ENCODE measurements around the gene ABCB11.

DNA sequence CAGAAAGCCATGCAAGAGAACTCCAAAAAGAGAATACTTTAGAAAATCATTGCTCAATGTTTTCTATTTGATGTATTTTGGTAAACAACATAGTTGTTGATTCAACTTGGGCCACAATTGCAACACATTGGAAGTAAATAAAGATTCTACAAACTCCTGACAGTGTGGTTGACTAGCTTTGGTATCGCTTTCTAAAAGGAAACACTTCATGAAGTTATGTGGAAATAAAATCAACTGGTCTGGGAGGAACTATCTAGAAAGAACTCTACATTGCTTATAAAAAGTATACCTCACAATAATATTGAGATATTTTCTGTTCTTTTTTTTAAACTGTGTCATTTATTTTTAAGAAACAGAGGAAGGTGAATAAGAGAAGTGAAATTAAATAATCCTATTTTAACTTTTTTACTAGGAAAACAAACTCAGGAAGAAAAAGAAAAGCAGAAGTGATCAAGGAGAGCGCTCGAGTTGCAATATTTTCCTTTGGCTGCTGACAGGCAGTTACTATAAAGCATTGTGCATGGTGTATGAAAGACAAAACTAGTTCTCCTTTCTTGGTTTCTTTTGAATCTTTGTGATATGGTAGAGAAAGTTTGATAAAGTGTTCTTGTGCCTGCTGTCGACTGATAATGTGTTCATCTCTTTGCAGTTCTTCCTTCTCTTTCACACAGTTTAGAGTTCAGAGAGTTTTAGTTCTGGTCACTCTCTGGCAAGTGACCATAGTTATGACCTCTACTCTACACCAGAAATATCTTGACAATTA, 41.2 kb upstream of the ABCB11 start:
- TF ChIP-seq, protein P1, sequence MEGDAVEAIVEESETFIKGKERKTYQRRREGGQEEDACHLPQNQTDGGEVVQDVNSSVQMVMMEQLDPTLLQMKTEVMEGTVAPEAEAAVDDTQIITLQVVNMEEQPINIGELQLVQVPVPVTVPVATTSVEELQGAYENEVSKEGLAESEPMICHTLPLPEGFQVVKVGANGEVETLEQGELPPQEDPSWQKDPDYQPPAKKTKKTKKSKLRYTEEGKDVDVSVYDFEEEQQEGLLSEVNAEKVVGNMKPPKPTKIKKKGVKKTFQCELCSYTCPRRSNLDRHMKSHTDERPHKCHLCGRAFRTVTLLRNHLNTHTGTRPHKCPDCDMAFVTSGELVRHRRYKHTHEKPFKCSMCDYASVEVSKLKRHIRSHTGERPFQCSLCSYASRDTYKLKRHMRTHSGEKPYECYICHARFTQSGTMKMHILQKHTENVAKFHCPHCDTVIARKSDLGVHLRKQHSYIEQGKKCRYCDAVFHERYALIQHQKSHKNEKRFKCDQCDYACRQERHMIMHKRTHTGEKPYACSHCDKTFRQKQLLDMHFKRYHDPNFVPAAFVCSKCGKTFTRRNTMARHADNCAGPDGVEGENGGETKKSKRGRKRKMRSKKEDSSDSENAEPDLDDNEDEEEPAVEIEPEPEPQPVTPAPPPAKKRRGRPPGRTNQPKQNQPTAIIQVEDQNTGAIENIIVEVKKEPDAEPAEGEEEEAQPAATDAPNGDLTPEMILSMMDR (IDR thresholded peaks at IDR 0.05; ENCODE audit: low read depth, low read length), result no peak
- TF ChIP-seq EZH2phosphoT487 (IDR thresholded peaks at IDR 0.05; ENCODE audit: low read depth), result no peak

Measured in OCI-LY3 (cell line).